Dedifferentiated amniotic fluid mesenchymal stem cell (primary cell): Measurements from ENCODE around the gene MYO16.
A peak's percentile ranks its signal among the peaks of the same experiment; 100 is the strongest.
"Not testable (repeated sequence)": the region's sequence is repeated elsewhere in the genome, so short reads cannot be mapped to it uniquely, and the experiment has no call there.

Experiments used
- DNase-seq: peaks from one replicate; pipeline ENCODE4 v3.0.0-alpha.2; 2016; ENCODE audit errors: extremely low spot score

Gene MYO16

DNA sequence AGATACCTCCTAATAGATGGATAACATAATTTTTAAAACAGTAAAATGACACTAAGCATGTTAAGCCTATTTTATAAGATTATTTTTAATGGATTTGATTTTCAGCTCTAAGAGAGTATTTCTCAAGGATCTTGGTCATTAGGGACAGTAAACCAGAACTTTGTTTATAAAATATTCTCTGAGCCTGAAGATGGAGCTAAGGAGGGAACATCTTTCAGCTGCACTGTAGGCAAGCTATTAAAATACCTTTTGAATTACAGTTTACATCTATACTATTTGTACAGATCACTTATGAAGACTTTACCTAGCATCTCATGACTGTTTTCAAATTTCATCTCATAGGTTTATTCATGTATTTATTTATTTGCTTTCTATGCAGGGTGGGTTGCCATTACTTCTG lies 345.3 kb downstream of the MYO16 start:
- no peak for DNase-seq

DNA sequence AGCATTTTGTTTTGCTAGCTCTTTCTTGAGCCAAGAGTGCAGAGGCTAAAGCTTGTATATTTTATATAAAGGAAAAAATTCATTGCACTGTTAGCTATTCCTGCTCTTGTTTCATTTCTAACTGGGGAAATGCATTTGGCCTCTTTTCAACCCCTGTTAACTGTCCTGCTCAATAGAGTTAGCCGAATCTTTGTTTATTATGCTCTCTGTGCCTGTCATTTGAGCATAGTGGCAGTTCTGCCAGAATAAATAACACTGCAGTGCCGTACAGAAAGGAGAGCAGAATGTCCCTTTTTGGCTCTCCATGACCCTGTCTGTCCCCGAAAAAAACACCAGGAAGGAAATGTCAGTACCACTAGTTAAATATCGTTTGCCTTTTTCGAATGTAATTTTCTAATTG lies 350.8 kb downstream of the MYO16 start:
- DNase-seq = no peak

DNA sequence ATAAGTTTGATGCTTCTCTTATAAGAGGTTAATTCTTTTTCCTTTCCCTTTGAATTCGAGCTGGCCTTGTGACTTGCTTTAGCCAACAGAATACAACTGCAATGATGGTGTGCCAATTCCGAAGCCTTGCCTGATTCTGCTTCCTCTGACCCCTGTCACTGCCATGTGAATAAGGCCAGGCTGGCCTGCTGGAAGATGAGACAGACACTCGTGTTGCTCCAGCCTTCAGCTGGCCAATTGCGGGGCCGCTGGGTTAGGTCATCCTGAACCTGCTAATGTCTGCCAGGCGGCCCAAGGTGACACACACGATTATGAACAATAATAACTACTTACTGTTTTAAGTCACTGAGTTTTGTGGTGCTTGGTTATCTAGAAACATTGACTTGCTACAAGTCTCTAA lies 352.0 kb downstream of the MYO16 start:
- no peak for DNase-seq

DNA sequence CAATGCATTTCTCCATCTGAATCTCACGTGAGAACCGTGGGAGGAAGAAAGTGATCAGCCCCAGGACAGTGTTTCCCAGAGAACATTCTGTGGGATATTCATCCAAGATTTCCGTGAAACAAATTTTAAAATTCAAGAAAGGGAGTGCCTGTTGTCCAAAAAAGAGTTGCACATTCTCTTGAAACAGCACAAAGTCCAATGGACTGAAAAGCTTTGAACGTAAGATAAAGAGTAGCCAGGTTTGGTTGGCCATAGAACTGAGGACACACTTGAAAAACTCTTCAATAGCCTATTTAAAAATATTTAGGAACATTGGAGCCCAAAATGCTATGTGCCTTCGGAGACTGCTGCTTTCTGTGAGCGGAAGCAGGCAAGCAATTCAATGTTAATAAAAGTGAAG lies 353.9 kb downstream of the MYO16 start:
- no peak for DNase-seq

DNA sequence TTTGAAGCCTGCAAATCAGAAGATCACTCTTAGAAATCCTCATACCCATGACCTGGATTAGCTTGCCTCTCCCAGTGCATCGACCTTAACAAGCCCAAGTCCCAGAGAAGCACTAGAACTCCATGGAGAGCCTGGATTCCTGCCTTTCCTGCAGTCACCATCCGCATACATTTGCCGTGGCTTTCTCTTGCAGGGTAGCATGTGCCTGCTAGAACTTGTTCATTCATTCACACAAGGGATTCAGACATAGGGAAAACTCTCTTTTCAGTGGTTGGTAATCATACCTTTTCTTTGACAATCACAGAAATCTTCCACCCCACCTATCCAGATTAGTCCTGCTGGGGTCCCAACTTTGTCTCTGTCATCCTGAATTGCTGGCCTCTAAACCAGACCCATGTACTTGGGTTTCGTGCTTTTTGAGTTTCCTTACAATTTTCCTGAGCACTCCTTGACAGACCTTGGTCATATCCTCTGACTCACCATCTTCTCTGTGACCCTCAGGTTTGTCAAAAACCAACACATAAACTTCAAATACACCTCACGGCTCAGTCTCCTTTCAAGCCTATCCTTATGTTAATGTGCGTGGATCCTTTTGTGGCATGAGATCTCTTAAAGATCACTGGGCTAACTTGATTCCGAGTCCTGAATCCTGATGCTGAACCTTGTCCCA lies 355.0 kb downstream of the MYO16 start:
- no peak for DNase-seq

DNA sequence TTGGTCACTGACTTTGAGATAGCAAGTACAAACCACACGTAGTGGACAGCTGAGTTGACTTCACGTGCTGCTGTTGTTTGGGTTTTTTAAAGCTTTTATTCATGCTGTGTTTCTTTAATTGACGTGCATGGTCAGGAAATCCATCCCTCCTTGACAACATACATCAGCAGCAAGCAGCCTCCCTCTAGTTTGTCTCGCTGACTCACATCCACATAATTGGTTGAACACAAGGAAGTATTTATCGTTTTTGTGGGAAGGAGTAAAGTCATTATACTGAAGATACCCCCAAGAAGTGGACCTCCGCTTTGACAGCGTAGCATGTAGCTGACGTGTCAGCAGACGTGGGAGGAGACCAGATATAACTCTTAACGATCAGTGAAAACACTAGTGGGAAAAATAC lies 355.8 kb downstream of the MYO16 start:
- DNase-seq = peak; percentile 64

DNA sequence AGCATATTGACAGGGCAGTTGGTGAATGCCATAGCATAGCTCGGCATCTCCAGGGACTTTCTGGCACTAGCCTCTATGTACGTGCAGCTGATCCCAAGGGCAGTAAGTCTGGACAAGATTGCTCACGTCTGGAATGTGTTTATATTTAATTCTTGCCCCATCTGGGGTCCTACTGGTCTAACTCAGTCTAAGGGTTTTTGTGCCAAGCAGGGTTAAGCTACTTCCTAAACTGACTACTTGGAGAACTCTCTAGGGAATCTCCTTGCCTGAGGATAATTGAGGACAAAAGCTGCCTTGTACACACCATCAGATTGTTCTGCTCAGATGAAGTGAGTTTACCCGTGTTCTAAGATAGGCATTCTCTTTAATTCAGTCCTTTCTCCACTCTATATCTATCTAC lies 358.1 kb downstream of the MYO16 start:
- DNase-seq = peak; percentile 30

DNA sequence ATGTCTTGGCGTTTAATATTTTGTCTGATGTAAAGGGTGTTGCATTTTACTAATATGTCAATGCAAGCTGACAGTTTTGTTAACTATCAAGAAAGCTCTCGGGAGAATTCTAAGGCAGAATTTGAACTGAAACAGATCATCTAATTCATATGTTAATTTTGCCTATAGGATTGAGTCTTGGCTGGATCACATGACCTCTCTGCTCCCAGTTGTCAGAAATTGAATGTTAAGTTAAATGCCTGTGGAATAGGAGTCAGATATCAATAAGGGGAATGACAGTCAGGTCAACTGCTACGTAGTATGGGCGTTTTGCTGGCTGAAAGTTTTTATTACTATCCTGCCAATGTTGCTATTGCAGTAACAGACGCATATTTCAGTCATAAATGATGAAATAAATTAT lies 358.5 kb downstream of the MYO16 start:
- DNase-seq = no peak

DNA sequence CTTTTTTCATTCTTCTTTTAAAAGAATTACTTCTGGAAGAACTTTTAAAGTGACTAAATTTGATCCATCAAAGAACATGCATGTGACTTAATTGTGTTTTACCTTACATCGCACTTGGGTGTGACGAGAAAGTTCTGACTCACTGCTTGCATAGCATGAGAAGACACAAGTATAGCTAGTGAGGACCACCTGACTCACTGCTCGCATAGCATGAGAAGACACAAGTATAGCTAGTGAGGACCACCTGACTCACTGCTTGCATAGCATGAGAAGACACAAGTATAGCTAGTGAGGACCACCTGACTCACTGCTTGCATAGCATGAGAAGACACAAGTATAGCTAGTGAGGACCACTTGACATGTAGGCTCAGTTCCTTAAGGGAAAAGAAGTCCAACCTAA lies 362.0 kb downstream of the MYO16 start:
- DNase-seq = not testable (repeated sequence)

DNA sequence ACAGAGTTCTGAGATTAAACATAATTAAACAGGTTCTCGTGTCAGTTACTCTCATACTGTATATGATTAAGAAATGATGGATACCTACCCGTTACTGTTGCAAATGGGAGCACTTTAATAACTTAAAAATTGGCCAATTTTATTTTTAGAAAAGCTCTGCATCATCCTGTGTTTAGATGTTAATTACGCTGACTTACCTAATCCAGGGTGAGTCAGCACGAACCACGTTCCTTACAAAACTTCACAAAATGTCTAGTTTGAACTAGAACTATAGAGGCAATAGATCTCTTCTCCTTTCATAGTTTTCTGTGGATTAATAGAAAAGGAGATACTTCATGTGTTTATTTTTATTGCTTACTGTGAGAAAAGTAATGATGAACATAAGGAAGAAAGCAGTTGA lies 363.9 kb downstream of the MYO16 start:
- no peak for DNase-seq

DNA sequence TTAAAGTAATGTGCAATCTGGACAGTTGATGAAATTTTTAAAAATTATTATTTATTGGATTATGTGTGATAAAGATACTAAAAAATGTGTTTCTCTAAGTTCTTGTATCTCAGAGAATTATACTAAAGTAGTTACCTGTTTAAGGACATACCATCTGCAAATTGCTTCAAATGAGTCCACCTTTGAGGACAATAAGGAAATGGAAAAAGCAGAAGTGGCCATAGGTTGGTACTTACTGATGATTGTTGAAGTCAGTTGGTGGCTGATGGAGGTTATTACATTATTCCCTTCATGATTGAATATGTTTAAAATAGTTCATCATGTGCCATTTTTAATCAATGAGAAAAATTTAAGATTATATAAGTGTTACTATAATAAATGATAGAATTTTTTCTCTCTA lies 367.0 kb downstream of the MYO16 start:
- no peak for DNase-seq

DNA sequence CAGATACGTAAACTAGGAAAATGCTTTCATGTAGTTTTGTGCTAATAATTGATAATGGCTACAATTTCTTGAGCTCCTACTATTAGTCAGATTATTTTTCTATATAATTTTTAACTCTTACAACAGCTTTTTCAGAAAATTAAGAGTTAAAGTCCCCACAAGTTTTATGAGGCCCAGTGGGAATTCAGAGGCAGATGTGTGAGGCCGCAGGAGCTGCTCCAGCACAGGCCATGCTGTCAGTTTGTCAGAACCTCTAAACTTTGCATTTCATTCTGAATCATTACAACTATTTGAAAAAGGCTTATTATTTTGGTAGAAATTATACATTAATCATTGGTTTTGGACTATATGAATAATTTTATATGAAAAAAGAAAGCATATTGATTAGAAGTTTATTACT lies 370.8 kb downstream of the MYO16 start:
- DNase-seq = no peak

DNA sequence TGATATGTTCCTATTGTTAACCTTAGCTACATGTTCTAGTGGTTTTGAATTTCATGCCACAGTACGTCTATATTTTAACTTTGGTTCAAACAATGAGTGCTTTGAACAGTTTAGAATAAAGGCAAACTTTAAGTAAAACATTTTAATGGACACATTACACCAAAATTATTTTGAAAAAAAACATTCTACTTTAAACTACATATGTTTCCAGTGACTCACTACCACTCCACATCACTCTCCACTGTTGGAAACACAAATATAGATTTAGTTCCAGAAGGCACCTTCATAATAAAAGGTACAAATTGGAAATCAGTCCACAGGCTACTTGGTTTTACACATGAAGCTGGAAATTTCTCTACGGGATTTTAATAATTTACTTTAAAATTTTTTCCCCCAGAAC lies 373.5 kb downstream of the MYO16 start:
- DNase-seq = no peak

DNA sequence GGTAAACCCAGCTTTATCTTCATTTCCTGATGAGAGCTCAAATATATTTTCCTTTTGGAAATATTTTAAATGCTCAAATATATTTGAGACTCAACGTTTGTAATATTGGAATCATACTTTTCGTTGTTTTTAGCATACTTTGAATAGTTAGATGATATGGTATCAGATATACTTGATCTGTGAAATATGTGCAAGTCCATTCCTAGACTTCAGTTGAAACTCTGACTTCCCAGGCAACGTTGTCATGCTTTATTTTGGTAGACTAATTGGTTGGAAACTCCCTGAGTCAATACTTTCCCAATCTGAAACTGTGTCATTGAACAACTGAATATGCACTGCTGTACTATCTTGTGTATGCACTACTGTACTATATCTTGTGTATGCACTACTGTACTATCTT lies 378.5 kb downstream of the MYO16 start:
- peak; percentile 51 for DNase-seq

DNA sequence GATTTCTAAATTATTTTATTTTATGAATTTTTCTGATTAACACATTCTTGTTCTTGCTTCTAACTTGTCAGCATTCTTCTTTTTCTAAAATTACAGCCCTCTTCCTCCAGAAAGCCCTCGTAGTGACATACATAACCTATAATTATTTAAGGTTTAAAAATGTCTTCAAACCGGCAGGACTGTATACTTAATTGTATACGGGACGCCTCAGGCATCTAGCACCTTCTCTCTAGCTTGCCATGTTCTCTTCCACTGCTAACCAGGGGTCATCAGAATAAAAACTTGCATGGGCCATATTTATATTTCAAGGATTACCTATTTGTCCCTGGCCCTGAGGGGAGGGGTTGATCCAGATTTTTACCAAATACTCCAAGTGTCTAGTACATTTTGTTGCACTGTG lies 380.3 kb downstream of the MYO16 start:
- DNase-seq = no peak

DNA sequence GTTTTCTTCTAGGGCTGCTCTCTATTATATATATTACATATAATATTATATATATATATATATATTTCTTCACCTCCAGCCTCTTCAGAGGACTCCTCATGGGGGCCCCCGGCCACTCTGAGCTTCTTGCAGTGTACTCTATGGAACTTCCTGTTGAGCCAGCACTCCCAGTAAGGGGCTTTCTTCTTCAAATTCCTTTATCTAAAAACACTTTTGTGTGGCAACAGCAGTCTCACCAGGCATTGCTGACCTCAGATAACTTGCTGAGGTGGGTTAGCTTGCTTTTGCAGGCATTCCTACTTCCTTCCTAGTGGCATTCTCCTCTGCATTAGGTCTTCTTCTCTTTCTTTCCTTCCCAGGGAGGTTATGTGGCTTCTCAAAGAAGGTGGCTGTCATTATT lies 381.5 kb downstream of the MYO16 start:
- DNase-seq = no peak

DNA sequence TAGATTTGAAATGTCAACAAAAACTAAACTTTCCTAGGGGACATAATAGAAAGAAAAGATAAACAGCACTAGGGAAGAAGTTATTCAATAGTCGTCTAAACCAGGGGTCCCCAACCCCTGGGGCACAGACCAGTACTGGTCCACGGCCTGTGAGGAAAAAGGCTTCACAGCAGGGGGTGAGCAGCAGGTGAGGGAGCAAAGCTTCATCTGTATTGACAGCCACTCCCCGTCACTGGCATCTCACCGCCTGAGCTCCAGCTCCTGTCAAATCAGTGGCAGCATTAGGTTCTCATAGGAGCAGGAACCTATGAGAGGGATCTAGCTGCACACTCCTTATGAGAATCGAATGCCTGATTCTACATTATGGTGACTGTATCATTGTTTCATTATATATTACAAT lies 382.7 kb downstream of the MYO16 start:
- no peak for DNase-seq

DNA sequence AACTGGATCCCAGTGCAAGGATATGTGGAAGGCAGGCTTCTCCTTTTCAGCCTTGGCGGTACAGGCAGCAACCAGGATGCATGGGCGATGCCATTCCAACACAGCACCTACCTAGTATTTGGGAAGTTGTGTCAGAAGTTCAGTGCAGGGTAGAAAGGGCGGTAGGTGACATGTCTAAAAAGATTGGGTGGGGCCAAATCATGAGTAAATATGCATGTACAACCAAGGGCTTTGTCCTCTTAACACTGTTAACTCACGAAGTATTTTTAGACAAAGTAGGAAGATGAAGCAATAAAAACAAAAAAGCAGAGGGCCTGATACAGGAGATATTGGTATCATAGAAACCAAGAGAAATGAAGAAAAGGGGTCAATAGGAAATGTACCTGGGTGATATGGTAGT lies 392.1 kb downstream of the MYO16 start:
- DNase-seq = no peak

DNA sequence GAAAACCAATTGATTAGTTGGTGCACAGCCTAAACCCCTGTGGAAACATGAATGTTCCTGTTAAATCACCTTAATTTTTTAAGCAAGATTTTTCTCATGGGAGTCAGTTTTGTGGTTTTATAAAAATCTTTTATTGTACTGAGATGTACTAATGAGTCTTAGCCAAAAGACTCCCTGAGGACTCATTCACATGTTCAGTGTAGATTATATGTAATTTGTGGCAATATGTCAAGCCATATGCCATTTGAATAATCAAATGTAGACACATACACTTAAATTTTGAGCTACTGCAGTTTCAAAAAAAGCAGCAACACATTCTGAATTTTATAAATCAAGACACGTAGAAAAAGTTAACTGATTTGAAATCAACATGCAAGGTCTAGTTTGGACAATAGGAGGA lies 395.2 kb downstream of the MYO16 start:
- DNase-seq = no peak

DNA sequence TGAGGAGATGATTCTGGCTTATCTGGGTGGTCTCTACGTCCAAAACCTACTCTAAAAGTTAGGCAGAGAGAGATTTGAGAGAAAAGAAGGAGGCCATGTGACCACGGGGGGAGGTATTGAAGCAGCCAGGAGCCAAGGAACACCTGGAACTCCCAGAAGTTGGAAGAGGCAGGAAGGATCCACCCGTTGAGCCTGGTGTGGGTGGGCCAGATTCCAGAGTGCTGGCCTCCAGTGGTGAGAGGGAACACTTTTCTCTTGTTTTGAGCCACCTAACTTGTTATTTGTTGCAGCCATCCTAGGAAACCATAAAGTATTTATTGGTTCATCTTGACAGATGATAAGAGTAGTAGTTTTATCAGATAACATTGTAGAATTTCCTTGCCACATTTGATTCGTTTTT lies 396.9 kb downstream of the MYO16 start:
- DNase-seq = no peak

DNA sequence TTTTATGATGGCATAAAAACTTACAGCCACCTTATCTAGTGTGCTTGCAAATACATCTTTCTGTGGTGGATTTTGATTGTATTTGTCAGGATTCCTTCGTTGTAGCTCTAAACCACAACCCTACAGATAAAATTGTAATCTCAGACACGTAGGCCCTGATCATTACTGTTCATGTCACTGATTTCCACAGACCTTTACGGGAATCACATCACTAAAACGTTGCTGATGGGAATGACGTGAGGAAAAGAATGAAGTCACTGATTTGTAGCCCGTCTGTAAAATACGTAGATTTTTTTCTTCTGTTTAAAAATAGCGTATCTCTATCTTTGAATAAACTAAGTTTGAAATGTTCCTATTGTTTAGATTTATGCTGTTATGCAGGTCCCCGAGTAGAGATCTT lies 399.2 kb downstream of the MYO16 start:
- DNase-seq = no peak

DNA sequence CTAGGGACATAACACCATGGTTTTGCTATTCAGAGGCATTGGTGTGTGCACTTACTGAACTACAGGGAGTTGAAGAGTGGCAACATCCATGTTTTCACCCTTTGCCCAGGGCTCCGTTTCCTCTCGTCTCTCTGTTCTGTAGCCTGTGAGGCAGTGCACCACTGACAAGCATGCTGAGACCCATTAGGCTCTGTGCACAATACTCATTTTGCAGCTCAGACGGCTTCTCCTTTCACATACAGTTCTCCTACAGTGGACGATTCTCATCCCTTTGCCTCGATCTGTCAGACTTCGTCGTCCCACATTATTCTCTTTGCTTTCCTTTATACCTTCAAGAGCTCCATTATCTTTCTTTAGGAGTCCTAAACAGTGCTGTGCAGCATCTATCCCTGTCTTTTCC lies 403.7 kb downstream of the MYO16 start:
- DNase-seq = no peak

DNA sequence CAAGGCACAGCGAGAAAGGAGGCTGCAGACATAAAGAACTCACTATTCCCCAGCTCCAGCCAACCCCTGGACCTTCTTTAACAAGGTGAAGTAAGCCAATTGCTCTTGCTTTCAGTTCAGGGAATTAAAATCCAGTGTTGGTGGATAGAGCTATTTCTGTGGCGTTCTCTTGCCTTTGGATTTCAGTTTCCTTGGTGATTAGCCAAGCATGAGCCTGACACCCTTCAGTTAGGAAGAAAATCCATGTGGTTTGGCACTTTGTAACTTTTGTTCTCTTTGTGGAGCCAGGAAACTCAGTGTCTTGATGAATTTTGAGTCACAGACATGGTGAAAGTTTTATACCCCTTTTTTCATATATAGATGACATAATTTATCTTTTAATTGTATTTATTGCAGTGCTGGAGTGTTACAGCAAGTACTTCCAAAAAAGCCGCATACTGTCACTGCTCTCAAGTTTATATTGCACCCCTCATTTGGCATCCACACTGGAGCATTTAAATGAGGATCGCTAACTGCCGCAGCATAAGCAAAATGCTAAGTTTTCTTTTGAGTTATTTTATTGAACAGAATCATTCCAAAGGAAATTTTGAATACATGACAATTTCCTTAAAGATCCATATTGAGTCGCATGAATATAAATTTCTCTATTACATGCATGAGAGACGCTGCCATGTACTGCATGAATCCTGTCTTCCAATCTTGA lies 406.8 kb downstream of the MYO16 start:
- no peak for DNase-seq

DNA sequence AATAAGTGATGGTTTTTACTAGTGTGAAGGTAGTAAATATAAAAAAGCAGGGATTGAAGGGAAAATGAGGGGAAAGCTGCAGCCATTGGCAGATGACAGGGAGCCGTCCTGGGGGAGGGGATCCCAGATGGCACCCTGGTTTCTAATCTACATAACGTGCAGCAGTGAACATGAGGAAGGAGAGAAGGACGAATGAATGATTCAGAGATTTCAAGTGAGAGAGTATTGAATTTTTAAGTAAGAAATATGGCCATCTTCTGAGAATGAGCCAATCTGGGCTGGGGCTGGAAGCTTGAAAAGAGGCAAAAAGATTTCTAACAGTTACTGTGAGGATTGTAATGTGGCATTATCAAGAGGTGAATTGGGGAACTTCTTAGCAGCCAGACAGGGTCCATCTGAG lies 414.2 kb downstream of the MYO16 start:
- no peak for DNase-seq
